Nephron (organoid): Measurements from ENCODE around the gene KRTAP10-1.

ENCODE experiments used
- H3K27ac Mint-ChIP-seq, 3 experiments: 2 replicates each; pipeline ENCODE4 v1.8.0; 2020; ENCODE audit warnings: mixed read lengths in 3 of 3, mild to moderate bottlenecking in 2 of 3, moderate library complexity in 1 of 3
- H3K27me3 Mint-ChIP-seq: 2 replicates; pipeline ENCODE4 v1.8.0; 2021; ENCODE audit warnings: low read depth, mild to moderate bottlenecking, moderate library complexity, mixed read lengths
- H3K36me3 Mint-ChIP-seq: 2 replicates; pipeline ENCODE4 v1.8.0; 2020; ENCODE audit warnings: low read depth, mixed read lengths
- H3K4me1 Mint-ChIP-seq: 2 replicates; pipeline ENCODE4 v1.8.0; 2020; ENCODE audit warnings: mixed read lengths
- H3K4me3 Mint-ChIP-seq, 3 experiments: 2 replicates each; pipeline ENCODE4 v1.8.0; 2020; ENCODE audit warnings: mild to moderate bottlenecking in 3 of 3, mixed read lengths in 3 of 3, moderate library complexity in 2 of 3
- H3K9me3 Mint-ChIP-seq: 2 replicates; pipeline ENCODE4 v1.8.0; 2020; ENCODE audit warnings: mixed read lengths
- TF ChIP-seq, protein P1 (sequence below), 3 experiments: fragments of 200-600 bp; sonication (generic); IDR thresholded peaks; one replicate each; pipeline ENCODE4 v1.5.0; 2021; ENCODE audit warnings: antibody characterized with exemption in 3 of 3; ENCODE audit not compliant: unreplicated experiment in 3 of 3

The KRTAP10-1 gene

GRCh38 chr21:44510109-44510507 lies 29.9 kb downstream of the KRTAP10-1 start:
- Mint-ChIP-seq H3K36me3 (no peaks in the 10 kb centered on the region), H3K4me3 (no peak overlapping the region), H3K27me3 (peaks cover 11% of the 10 kb centered on the region), H3K9me3 (no peaks in the 10 kb centered on the region), H3K27ac (no peak overlapping the region), H3K4me1 (no peaks in the 10 kb centered on the region)
- TF ChIP-seq, protein P1, sequence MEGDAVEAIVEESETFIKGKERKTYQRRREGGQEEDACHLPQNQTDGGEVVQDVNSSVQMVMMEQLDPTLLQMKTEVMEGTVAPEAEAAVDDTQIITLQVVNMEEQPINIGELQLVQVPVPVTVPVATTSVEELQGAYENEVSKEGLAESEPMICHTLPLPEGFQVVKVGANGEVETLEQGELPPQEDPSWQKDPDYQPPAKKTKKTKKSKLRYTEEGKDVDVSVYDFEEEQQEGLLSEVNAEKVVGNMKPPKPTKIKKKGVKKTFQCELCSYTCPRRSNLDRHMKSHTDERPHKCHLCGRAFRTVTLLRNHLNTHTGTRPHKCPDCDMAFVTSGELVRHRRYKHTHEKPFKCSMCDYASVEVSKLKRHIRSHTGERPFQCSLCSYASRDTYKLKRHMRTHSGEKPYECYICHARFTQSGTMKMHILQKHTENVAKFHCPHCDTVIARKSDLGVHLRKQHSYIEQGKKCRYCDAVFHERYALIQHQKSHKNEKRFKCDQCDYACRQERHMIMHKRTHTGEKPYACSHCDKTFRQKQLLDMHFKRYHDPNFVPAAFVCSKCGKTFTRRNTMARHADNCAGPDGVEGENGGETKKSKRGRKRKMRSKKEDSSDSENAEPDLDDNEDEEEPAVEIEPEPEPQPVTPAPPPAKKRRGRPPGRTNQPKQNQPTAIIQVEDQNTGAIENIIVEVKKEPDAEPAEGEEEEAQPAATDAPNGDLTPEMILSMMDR (IDR thresholded peaks at IDR 0.05; ENCODE audit: unreplicated experiment in 3 of 3): no peak

DNA sequence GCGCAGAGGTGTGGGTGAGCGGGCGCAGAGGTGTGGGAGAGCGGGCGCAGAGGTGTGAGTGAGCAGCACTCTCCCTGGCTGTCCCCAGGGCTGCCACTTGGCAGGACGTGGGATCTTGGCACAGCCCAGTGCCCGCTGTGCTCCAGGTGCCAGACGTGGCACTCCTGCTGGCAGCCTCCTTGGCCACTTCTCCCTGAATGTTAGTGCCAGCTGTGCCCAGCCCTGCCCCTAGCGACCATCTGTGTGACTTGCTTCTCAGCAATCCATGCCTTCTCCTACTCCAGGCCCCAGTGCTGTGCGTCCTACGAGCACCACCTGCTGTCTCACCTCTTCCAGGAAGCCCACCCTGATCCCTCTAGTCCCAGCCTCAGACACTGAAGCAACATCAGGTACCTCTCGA lies 30.5 kb downstream of the KRTAP10-1 start:
- no peak overlapping the region for H3K27ac Mint-ChIP-seq
- peaks cover 11% of the 10 kb centered on the region for H3K27me3 Mint-ChIP-seq
- no peaks in the 10 kb centered on the region for H3K4me1 Mint-ChIP-seq
- H3K9me3 Mint-ChIP-seq: no peaks in the 10 kb centered on the region
- H3K4me3 Mint-ChIP-seq: no peak overlapping the region
- TF ChIP-seq, protein P1 (IDR thresholded peaks at IDR 0.05; ENCODE audit: unreplicated experiment in 3 of 3): no peak
- no peaks in the 10 kb centered on the region for H3K36me3 Mint-ChIP-seq

GRCh38 chr21:44508711-44509445 lies 31.1 kb downstream of the KRTAP10-1 start:
- TF ChIP-seq, protein P1 (IDR thresholded peaks at IDR 0.05; ENCODE audit: unreplicated experiment in 3 of 3): no peak
- H3K36me3 Mint-ChIP-seq: no peaks in the 10 kb centered on the region
- H3K9me3 Mint-ChIP-seq: no peaks in the 10 kb centered on the region
- H3K27ac Mint-ChIP-seq: no peak overlapping the region
- H3K4me3 Mint-ChIP-seq: no peak overlapping the region
- no peaks in the 10 kb centered on the region for H3K4me1 Mint-ChIP-seq
- H3K27me3 Mint-ChIP-seq: peaks cover 11% of the 10 kb centered on the region

GRCh38 chr21:44508426-44508710 lies 31.6 kb downstream of the KRTAP10-1 start:
- Mint-ChIP-seq H3K27ac (no peak overlapping the region), H3K9me3 (no peaks in the 10 kb centered on the region), H3K4me3 (no peak overlapping the region), H3K27me3 (peaks cover 11% of the 10 kb centered on the region), H3K4me1 (no peaks in the 10 kb centered on the region), H3K36me3 (no peaks in the 10 kb centered on the region)
- TF ChIP-seq, protein P1 (IDR thresholded peaks at IDR 0.05; ENCODE audit: unreplicated experiment in 3 of 3): no peak

GRCh38 chr21:44507673-44508425 lies 32.1 kb downstream of the KRTAP10-1 start:
- TF ChIP-seq, protein P1 (IDR thresholded peaks at IDR 0.05; ENCODE audit: unreplicated experiment in 3 of 3): no peak
- Mint-ChIP-seq H3K4me3 (no peak overlapping the region), H3K4me1 (no peaks in the 10 kb centered on the region), H3K36me3 (no peaks in the 10 kb centered on the region), H3K9me3 (no peaks in the 10 kb centered on the region), H3K27ac (no peak overlapping the region), H3K27me3 (peaks cover 11% of the 10 kb centered on the region)
